NK-92 (cell line): ENCODE results near the gene LLGL2.
"Not testable (repeated sequence)": the region's sequence is repeated elsewhere in the genome, so short reads cannot be mapped to it uniquely, and the experiment has no call there.

ENCODE experiments used
- DNase-seq: peaks from one replicate; lab custom pipeline; 2025; ENCODE audit not compliant: unreplicated experiment; lab: John Stamatoyannopoulos, UW

Gene LLGL2

GRCh38 chr17:75520413-75520812, 5.1 kb upstream of the LLGL2 start:
- not testable (repeated sequence) for DNase-seq

DNA sequence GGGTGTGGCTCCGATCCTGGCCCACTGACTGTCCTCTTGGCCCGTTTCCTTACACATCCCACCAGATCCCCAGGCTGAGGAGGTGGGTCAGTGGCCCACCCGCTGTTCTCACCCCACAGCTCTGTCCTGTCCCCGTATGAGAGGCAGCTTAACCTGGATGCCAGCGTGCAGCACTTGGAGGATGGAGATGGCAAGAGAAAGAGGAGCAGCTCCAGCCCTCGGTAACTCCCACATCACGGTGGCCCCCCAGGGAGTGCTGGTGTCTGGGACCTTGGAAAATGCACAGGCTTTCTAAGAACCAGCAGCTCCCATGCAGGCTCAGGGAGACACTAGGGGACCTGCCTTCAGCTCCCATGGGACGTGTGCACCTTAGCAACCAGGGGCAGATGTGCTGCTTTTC, 4.2 kb upstream of the LLGL2 start:
- DNase-seq, result no peak

DNA sequence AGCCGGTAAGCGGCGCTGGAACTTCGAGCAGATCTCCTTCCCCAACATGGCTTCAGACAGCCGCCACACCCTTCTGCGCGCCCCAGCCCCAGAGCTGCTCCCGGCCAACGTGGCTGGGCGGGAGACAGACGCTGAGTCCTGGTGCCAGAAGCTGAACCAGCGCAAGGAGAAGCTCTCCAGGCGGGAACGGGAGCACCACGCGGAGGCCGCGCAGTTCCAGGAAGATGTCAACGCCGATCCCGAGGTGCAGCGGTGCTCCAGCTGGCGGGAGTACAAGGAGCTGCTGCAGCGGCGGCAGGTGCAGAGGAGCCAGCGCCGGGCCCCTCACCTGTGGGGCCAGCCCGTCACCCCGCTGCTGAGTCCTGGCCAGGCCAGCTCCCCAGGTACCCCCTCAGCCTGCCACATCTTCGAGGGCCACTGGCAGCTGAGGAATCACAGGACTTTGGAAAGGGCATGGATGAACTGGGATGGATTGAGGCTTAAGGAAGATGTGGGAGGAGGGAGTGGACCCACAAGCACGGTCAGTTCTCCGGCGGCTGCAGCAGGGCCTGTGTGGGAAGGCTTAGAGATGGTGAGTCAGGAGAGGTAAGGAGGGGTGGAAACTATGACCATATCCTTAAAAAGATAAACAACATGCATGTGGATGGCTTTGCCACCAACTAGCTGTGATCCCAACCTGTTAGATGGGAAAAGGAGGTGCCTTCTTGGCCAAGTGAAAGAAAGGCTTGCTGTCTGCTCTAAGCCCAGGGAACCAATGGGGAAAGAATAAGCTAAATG, 3.4 kb upstream of the LLGL2 start:
- no peak for DNase-seq

GRCh38 chr17:75523647-75524046, 1.9 kb upstream of the LLGL2 start:
- DNase-seq, result no peak

DNA sequence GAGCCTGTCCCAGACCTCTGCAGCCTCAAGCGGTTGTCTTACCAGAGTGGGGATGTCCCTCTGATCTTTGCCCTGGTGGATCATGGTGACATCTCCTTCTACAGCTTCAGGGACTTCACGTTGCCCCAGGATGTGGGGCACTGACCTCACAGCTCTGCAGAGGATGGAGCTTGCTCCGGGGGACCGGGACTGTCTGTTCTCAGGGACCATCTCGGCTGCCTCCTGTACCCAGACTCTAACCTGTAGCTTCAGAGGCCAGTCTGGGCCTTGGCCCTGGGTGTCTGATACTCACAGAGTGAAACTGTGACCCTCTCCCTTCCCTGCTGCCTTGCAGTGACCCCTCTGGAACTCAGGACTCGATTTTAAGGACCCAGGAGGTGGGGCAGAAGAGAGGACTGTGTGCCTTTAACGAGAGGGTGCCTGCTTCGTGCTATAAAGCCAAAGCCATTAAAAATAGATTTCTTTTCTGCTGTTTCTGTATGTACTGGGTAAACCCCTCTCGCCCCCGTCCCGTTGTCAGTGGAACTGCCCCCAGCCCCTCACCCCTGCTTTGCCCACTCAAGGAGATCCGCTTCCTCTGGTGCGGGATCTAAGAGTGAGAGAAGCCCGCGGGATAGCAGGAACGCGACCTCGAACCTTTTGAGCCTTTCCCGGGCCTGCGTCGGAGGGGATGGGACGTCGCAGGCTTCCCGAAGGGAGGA, 1.1 kb upstream of the LLGL2 start:
- DNase-seq, result no peak

DNA sequence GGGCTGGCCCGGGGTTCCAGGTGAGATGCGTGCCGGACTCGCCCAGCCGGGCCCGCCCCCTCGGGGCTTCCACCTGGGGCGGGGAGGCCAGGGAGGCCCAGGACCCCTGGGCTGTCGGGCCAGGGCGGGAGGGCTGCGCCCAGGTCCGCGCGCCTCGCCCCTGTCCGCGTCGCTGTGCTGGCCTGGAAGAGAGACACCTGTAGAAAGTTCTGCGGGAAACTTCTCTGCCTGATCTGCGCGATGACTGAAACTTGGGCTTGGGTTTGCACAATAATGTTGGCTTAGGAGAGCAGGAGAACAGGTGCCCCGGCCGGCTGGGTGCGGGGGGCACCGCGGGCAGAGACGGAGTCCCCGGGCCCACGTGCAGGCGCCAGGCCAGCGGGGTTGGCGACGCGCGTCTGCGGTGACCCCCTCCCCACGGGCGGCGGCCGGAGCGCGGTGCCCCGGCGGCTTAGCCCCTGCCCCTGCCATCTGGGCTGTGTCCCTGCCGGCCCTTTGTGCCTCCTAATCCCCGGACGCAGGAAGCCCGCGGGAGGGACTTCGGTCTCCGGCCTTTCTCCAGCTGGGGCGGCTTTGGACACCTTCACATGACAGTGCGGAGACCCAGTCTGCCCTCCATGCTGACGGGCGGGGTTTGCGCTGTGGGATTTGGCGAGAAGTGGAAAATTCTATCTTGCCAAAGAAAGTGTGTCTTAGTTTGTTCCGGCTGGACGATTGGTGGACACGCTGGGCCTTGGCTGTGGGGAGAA, 483 bp downstream of the LLGL2 start:
- no peak for DNase-seq

- no peak for DNase-seq
Measured at GRCh38 chr17:75526555-75527270, 1.2 kb downstream of the LLGL2 start.

DNA sequence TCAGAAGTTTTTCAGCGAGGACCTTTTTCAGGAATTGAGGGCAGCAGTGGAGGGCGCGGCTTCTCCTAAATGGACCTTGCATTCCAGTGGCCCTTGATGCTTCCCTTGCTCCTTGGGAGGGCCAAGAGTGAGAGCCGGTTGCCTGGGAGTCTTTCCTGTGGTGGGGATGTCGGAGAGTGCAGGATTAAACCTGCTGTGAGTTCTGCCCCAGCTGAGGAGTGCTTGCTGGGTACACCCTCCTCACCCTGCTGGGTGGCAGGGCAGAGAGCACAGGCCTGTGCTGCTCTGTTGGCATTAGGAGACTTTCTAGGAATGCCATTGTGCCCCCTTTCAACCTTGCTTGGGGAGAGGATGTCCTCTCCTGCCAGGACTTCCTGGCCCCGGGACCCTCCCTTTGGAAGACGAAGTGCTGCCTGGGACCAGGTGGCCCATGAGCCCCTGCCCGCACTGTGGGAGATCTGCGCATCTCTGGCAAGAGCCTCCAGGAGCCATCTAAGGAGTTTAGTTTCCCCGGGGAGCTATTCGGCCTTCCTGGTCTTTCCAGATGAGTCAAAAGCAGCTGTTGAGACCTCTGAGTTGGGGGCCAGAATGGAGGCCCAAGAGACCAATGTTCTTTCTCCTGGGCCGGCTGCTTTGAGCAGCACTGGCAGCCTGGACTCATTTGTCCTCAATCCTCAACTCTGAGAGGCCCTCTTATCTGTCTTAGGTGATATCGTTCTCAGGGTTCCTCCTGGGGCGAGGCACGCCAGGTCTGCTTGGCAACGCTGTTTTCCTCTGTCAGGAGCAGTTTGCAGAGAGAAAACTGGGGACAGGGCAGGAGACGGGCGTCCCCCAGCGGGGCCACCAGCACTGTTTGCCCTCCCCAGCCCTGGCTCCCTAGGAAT, 5.6 kb downstream of the LLGL2 start:
- no peak for DNase-seq

- DNase-seq, result no peak
Measured at GRCh38 chr17:75531721-75532072, 6.2 kb downstream of the LLGL2 start.

GRCh38 chr17:75535119-75535537, 9.6 kb downstream of the LLGL2 start:
- DNase-seq, result no peak

- no peak for DNase-seq
Measured at GRCh38 chr17:75535871-75536270, 10.4 kb downstream of the LLGL2 start.

DNA sequence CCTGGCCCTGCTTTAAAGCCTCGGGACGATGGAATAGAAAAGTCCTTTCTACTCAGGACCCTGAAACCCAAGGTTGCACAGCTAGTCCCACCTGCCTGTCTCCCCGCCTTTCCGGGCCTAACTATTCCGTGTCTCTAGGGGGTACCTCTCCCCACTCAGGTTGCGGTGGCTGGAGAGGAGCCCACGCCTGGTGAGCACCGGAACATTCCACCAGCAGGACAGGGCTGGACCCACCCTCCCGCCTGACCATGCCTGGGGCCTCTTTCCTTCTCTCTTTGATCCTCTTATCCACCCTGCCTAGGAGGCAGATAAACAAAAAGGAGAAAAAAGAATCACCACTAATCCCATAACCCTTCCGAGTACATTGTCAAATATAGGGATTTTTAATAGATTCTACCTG, 10.9 kb downstream of the LLGL2 start:
- DNase-seq, result no peak

- DNase-seq, result no peak
Measured at GRCh38 chr17:75539967-75540729, 14.7 kb downstream of the LLGL2 start.

DNA sequence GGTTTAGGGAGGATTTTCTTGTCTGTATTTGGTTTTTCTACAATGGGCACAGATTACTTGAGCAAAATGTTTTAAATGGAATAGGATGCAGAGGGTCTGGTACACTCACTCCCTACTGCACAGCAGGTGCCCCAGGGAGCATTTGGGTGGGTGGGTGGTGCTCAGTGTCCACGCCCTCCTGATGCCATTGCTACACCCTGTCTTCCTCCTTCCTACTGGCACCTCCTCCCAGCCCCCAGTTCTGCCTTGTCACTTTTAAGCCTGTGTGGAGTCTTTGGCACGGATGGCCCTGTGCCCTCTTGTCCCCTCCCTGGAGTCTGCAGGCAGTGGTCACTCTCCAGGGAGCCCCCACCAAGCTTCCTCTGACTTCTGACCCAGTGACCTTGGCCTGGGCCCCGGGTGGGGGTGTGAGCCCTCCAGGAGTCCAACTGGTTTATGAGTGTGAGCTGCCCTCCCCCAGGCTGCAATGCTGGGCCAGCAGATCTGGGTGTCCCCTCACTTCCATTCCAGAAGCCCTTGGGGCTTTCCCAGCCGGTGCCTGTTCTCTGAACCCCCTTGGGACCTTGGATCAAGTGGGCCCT, 15.5 kb downstream of the LLGL2 start:
- no peak for DNase-seq

DNA sequence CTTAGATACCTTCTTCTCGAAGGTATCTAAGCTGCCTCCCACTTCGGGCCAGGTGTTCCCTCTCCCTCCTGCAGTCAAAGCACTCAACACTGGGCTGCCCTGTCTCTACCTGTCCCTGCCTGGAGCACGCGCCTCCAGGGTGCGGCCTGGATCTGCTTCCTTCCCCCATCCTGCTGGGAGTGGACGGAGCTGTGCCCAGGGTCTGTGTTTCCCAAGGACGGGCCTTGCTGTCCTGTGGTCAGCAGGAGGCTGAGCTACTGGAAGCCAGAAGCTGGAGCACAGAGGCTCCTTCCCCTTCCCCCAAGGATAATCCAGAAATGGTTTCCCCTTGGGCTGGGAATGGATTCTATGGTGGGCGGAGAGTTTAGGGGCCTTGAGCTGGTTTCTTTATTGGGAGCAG, 16.7 kb downstream of the LLGL2 start:
- no peak for DNase-seq

GRCh38 chr17:75542728-75543336, 17.3 kb downstream of the LLGL2 start:
- no peak for DNase-seq

DNA sequence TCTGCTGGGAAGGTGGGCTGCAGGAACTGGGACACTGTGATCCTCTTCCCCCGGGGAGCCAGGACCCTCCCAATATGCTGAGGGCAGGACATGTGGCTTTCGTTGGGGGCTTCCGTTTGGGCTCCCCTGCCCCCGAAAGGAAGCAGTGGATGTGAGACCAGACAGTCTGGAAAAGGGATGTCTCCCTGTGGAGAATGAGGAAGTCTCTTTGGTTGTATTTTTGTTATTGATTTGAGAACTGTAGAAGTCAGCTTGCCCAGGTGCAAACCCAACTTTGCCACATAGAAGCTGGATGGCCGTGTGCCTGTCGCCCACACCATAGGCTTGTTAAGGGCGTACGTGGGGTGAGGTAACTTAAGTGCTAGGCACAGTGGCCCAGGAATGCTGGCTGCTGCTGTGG, 18.8 kb downstream of the LLGL2 start:
- no peak for DNase-seq

- no peak for DNase-seq
Measured at GRCh38 chr17:75546181-75546580, 20.7 kb downstream of the LLGL2 start.

- DNase-seq, result no peak
Measured at GRCh38 chr17:75547091-75547490, 21.6 kb downstream of the LLGL2 start.
